Esophagus squamous epithelium (tissue), 4 donors: ENCODE measurements around the gene NGLY1.

Experiments used
- POLR2A ChIP-seq, 4 donors: fragments of 450-650 bp; IDR thresholded peaks; one replicate each; pipeline ENCODE4 v1.6.1; 2017; ENCODE audit warnings: antibody characterized with exemption in 4 of 4, mild to moderate bottlenecking in 4 of 4, moderate library complexity in 3 of 4
- TF ChIP-seq, protein P1 (sequence below), 6 experiments: fragments of 450-650 bp in 4 of 6; fragments of 200-600 bp in 2 of 6; sonication (generic) in 2 of 6; IDR thresholded peaks; one replicate each; pipeline ENCODE4 v1.5.1; 2016 to 2019; ENCODE audit warnings: antibody characterized with exemption in 6 of 6, mild to moderate bottlenecking in 4 of 6, moderate library complexity in 4 of 6

DNA sequence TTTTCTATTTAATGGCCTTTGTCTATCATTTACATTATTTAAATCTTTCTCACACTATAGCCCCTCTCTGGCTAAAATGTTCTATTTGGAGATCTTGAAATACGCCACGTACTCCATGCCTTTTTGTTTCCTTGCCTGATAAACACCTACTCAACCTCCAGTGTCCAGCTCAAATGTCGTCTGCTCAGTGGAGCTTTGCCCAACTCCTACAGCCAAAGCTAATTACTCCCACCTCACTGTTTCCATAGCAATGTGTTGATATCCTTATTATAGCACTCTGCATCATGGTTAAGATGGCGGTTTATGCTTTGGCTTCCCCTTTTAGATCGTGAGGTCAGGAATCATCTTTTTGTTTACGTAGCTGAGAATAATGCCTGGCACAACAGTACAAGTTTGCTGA lies 55.9 kb downstream of the NGLY1 start:
- TF ChIP-seq, protein P1, sequence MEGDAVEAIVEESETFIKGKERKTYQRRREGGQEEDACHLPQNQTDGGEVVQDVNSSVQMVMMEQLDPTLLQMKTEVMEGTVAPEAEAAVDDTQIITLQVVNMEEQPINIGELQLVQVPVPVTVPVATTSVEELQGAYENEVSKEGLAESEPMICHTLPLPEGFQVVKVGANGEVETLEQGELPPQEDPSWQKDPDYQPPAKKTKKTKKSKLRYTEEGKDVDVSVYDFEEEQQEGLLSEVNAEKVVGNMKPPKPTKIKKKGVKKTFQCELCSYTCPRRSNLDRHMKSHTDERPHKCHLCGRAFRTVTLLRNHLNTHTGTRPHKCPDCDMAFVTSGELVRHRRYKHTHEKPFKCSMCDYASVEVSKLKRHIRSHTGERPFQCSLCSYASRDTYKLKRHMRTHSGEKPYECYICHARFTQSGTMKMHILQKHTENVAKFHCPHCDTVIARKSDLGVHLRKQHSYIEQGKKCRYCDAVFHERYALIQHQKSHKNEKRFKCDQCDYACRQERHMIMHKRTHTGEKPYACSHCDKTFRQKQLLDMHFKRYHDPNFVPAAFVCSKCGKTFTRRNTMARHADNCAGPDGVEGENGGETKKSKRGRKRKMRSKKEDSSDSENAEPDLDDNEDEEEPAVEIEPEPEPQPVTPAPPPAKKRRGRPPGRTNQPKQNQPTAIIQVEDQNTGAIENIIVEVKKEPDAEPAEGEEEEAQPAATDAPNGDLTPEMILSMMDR (IDR thresholded peaks at IDR 0.05) = no peak
- no peak for TF ChIP-seq POLR2A (IDR thresholded peaks at IDR 0.05)
